PFSK-1 (cell line): ENCODE measurements around the gene SASH3.

Experiments
- FOXP2 ChIP-seq: optimal IDR thresholded peaks from 2 replicates; pipeline ENCODE3; 2011; ENCODE audit warnings: borderline replicate concordance, control low read depth, inconsistent platforms; ENCODE audit not compliant: insufficient read depth; ENCODE audit errors: extremely low read length, extremely low read depth
- POLR2AphosphoS5 ChIP-seq: IDR thresholded peaks from 2 replicates; pipeline ENCODE4 v1.6.1; 2012; ENCODE audit warnings: low read depth, mild to moderate bottlenecking, control low read depth, low read length, moderate library complexity
- SIN3A ChIP-seq: IDR thresholded peaks from 2 replicates; pipeline ENCODE4 v1.6.1; 2012; ENCODE audit warnings: mild to moderate bottlenecking, low read length, moderate library complexity, borderline replicate concordance; ENCODE audit not compliant: insufficient read depth
- TAF1 ChIP-seq: IDR thresholded peaks from 2 replicates; pipeline ENCODE4 v1.6.1; 2012; ENCODE audit warnings: low read length, control low read depth, borderline replicate concordance; ENCODE audit not compliant: insufficient read depth
- TF ChIP-seq, protein P1 (sequence below), 2 experiments: IDR thresholded peaks; 2 replicates each; pipeline versions ENCODE4 v1.6.1 to v1.8.0; 2011 to 2012; ENCODE audit warnings: low read depth in 2 of 2, low read length in 2 of 2, control low read depth in 1 of 2, inconsistent platforms in 1 of 2, mild to moderate bottlenecking in 1 of 2, moderate library complexity in 1 of 2; ENCODE audit not compliant: insufficient read depth in 1 of 2

The SASH3 gene

DNA sequence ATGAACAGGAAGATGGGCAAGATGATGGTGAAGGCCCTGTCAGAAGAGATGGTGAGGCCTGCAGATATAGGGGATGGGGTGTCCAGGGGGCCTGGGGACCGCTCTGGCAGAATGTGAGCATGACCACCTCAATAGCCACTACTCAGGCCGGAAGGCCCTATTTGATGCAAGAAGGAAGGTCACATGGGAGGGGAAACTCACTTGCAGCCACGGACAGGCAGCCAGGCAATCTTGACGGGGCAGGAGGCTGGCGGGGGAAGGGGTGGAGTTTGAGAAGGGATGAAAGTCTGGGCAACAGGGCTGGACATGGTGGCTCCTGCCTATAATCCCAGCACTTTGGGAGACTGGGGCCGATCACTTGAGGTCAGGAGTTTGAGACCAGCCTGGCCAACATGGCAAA lies 8.8 kb downstream of the SASH3 start:
- TF ChIP-seq FOXP2 (no peak), POLR2AphosphoS5 (no peak), SIN3A (no peak), TAF1 (no peak)
- TF ChIP-seq, protein P1, sequence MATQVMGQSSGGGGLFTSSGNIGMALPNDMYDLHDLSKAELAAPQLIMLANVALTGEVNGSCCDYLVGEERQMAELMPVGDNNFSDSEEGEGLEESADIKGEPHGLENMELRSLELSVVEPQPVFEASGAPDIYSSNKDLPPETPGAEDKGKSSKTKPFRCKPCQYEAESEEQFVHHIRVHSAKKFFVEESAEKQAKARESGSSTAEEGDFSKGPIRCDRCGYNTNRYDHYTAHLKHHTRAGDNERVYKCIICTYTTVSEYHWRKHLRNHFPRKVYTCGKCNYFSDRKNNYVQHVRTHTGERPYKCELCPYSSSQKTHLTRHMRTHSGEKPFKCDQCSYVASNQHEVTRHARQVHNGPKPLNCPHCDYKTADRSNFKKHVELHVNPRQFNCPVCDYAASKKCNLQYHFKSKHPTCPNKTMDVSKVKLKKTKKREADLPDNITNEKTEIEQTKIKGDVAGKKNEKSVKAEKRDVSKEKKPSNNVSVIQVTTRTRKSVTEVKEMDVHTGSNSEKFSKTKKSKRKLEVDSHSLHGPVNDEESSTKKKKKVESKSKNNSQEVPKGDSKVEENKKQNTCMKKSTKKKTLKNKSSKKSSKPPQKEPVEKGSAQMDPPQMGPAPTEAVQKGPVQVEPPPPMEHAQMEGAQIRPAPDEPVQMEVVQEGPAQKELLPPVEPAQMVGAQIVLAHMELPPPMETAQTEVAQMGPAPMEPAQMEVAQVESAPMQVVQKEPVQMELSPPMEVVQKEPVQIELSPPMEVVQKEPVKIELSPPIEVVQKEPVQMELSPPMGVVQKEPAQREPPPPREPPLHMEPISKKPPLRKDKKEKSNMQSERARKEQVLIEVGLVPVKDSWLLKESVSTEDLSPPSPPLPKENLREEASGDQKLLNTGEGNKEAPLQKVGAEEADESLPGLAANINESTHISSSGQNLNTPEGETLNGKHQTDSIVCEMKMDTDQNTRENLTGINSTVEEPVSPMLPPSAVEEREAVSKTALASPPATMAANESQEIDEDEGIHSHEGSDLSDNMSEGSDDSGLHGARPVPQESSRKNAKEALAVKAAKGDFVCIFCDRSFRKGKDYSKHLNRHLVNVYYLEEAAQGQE (IDR thresholded peaks at IDR 0.05; ENCODE audit: insufficient read depth in 1 of 2, low read depth in 2 of 2, low read length in 2 of 2), result no peak

DNA sequence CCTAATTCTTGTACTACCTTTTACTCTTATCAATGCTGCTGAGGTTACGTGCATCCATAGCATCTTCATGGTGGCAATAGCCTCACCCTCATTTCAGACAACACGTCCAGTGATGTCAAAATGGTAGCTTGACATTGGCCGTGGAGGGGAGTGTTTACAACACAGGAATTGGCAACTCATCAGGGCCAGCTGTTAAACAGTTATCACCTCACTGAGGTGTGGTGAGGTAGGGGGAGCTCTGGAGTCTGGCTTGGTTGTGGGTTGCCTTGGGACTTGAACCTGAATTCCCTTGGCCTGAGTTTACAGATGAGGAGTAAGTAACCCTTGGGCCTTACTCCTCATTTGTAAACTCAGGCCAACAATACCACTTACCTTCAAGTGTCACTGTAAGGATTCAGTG lies 10.4 kb downstream of the SASH3 start:
- no peak for TF ChIP-seq FOXP2
- TF ChIP-seq POLR2AphosphoS5, result no peak
- no peak for TF ChIP-seq SIN3A
- TF ChIP-seq, protein P1 (IDR thresholded peaks at IDR 0.05; ENCODE audit: insufficient read depth in 1 of 2, low read depth in 2 of 2, low read length in 2 of 2), result no peak
- TF ChIP-seq TAF1, result no peak

DNA sequence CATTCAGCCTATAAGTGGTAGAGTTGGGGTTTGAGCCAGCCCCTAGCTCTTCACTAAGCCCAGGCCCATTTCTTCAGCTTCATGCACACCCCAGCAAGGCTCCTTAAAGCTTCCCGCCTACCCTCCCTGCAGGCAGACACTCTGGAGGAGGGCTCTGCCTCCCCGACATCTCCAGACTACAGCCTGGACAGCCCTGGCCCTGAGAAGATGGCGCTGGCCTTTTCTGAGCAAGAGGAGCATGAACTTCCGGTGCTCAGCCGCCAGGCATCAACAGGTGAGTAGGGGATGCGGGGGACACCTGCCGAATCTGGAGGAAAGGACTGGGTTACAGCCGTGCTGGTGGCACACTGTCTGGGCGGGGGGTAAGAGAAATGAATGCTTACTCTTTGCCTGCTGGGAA lies 11.1 kb downstream of the SASH3 start:
- TF ChIP-seq TAF1 (no peak), POLR2AphosphoS5 (no peak)

DNA sequence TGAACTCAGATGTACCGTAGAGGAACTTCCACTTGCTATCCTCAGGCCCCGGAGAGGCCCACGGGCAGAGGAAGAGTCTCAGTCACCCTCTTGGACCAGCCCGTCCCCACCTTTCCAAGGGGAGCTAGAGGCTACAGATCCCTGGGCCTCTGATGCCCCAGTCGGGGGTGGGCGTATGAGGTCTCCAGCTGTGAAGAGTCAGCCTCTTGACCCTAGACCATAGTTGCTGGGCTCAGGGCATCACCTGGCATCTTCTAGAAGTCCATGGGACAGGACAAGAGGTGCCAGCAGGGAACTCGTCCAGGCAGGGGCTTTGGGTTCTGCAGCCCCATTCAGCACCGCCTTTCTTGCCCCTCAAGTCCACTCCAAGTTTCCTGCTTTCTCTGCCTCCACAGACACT lies 11.6 kb downstream of the SASH3 start:
- TF ChIP-seq FOXP2 (no peak), POLR2AphosphoS5 (no peak), TAF1 (no peak), SIN3A (no peak)
- TF ChIP-seq, protein P1 (IDR thresholded peaks at IDR 0.05; ENCODE audit: insufficient read depth in 1 of 2, low read depth in 2 of 2, low read length in 2 of 2), result no peak

DNA sequence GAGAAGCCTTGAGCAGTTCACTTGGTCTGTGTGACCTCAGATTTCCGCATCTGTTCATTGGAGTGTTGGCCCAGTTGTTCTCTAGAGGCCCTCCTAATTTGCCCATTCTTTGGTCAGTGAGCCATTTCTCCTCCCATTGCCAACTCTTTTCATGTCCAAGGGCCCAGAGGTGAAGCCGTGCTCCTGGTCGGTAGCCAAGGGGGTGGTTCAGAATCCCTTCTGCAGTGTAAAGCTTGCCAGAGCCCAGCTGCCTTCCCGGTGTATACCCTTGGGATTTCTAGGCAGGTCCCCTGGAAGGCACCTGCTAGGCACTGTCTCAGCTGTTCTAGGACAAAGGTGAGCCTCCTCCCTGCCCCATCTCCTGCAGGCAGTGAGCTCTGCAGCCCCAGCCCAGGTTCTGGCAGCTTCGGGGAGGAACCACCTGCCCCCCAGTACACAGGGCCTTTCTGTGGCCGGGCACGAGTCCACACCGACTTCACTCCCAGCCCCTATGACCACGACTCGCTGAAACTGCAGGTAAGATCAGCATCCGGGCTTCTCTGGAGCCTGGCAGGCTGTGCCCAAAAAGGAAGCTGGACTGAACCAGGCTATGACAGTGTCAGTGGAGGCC lies 12.3 kb downstream of the SASH3 start:
- TF ChIP-seq, protein P1 (IDR thresholded peaks at IDR 0.05; ENCODE audit: insufficient read depth in 1 of 2, low read depth in 2 of 2, low read length in 2 of 2), result no peak
- TF ChIP-seq SIN3A (no peak), FOXP2 (no peak), POLR2AphosphoS5 (no peak), TAF1 (no peak)
